ENCODE results near the gene SMAD2.

Gene SMAD2

GRCh38 chr18:47781561-47781960 lies 148.9 kb downstream of the SMAD2 start:
- ChIA-PET CTCF (no interaction called here), POLR2A (no interaction called here)
- no peak for DNase-seq (ENCODE audit: extremely low spot score)
- TF ChIP-seq ARNT (IDR thresholded peaks at IDR 0.05) (no peak), NFRKB (IDR thresholded peaks at IDR 0.05) (no peak), FOXM1 (IDR thresholded peaks at IDR 0.05; ENCODE audit: borderline replicate concordance) (no peak), ZNF384 (IDR thresholded peaks at IDR 0.05) (no peak), SUZ12 (IDR thresholded peaks at IDR 0.05) (no peak), BHLHE40 (IDR thresholded peaks at IDR 0.05; ENCODE audit: borderline replicate concordance) (no peak), HDGF (IDR thresholded peaks at IDR 0.05; ENCODE audit: borderline replicate concordance) (no peak), ELF4 (IDR thresholded peaks at IDR 0.05) (no peak), LEF1 (IDR thresholded peaks at IDR 0.05; ENCODE audit: borderline replicate concordance) (no peak), FOXA1 (IDR thresholded peaks at IDR 0.05) (no peak)

DNA sequence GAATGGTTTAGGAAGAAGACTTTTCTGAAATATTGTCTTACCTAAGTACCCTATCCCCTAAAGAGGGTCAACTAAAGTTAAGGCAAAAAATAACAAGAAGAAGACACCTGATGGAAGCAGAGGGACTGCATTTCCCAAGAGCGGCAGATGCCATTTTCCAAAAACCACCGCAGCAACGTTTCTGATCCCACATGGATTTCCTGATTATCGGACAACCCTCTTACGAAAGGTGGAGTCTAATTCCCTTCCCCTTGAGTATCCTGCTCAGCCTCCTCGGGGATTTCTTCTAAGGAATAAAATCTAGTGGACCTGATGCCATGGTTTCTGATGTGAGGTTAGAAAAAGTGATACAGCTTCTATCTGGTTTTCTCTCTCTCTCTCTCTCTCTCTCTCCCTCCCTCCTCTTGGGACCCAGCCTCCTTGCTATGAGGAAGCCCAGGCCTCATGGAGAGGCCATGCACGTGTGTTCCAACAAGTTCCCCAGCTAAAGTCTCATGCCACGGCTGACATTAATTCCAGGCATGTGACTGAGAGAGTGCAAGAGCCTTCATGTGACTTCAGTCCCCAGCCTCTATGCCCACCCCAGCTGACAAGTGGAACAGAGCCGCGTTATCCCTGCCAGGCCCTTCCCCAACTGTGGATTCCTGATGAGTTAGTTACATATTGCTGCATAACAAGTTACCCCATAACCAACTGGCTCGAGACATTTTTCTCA lies 150.3 kb downstream of the SMAD2 start:
- POLR2A ChIA-PET = no interaction called here
- CTCF ChIA-PET = no interaction called here
- TF ChIP-seq ZNF384 (IDR thresholded peaks at IDR 0.05) = no peak
- TF ChIP-seq ELF4 (IDR thresholded peaks at IDR 0.05) = no peak
- TF ChIP-seq FOXM1 (IDR thresholded peaks at IDR 0.05; ENCODE audit: borderline replicate concordance) = no peak
- no peak for TF ChIP-seq FOXA1 (IDR thresholded peaks at IDR 0.05)
- no peak for TF ChIP-seq FOXK2 (IDR thresholded peaks at IDR 0.05)
- no peak for TF ChIP-seq TARDBP (IDR thresholded peaks at IDR 0.05)
- no peak for TF ChIP-seq CTBP1 (IDR thresholded peaks at IDR 0.05; ENCODE audit: borderline replicate concordance)
- no peak for TF ChIP-seq SUZ12 (IDR thresholded peaks at IDR 0.05)
- TF ChIP-seq ARNT (IDR thresholded peaks at IDR 0.05) = no peak
- no peak for TF ChIP-seq PKNOX1 (IDR thresholded peaks at IDR 0.05)
- TF ChIP-seq LEF1 (IDR thresholded peaks at IDR 0.05; ENCODE audit: borderline replicate concordance) = no peak
- no peak for DNase-seq (ENCODE audit: extremely low spot score)

GRCh38 chr18:47779381-47779780 lies 151.1 kb downstream of the SMAD2 start:
- no peak for DNase-seq (ENCODE audit: extremely low spot score)
- ChIA-PET CTCF (no interaction called here), POLR2A (no interaction called here)
- TF ChIP-seq ELF4 (IDR thresholded peaks at IDR 0.05) (no peak), TARDBP (IDR thresholded peaks at IDR 0.05) (no peak), SP1 (IDR thresholded peaks at IDR 0.05) (no peak), CTBP1 (IDR thresholded peaks at IDR 0.05; ENCODE audit: borderline replicate concordance) (no peak), ARNT (IDR thresholded peaks at IDR 0.05) (no peak), L3MBTL2 (conservative IDR thresholded peaks at IDR 0.05) (no peak), FOXM1 (IDR thresholded peaks at IDR 0.05; ENCODE audit: borderline replicate concordance) (no peak), ZNF384 (IDR thresholded peaks at IDR 0.05) (no peak), FOXK2 (IDR thresholded peaks at IDR 0.05) (no peak), PKNOX1 (IDR thresholded peaks at IDR 0.05) (no peak), FOXA1 (IDR thresholded peaks at IDR 0.05) (no peak)

GRCh38 chr18:47777626-47778025 lies 152.8 kb downstream of the SMAD2 start:
- ChIA-PET CTCF (no interaction called here), POLR2A (no interaction called here)
- DNase-seq (ENCODE audit: extremely low spot score) = no peak
- no peak for TF ChIP-seq FOXA1 (IDR thresholded peaks at IDR 0.05)
- no peak for TF ChIP-seq L3MBTL2 (conservative IDR thresholded peaks at IDR 0.05)
- TF ChIP-seq SP1 (IDR thresholded peaks at IDR 0.05) = no peak
- TF ChIP-seq LEF1 (IDR thresholded peaks at IDR 0.05; ENCODE audit: borderline replicate concordance) = no peak
- no peak for TF ChIP-seq ZNF384 (IDR thresholded peaks at IDR 0.05)
- no peak for TF ChIP-seq BHLHE40 (IDR thresholded peaks at IDR 0.05; ENCODE audit: borderline replicate concordance)
- no peak for TF ChIP-seq SUZ12 (IDR thresholded peaks at IDR 0.05)
- TF ChIP-seq TARDBP (IDR thresholded peaks at IDR 0.05) = no peak
- TF ChIP-seq ARNT (IDR thresholded peaks at IDR 0.05) = no peak
- TF ChIP-seq PKNOX1 (IDR thresholded peaks at IDR 0.05) = no peak
- TF ChIP-seq ELF4 (IDR thresholded peaks at IDR 0.05) = no peak
- no peak for TF ChIP-seq CTBP1 (IDR thresholded peaks at IDR 0.05; ENCODE audit: borderline replicate concordance)
- TF ChIP-seq NFRKB (IDR thresholded peaks at IDR 0.05) = no peak
- TF ChIP-seq HDGF (IDR thresholded peaks at IDR 0.05; ENCODE audit: borderline replicate concordance) = no peak
- no peak for TF ChIP-seq FOXK2 (IDR thresholded peaks at IDR 0.05)
- no peak for TF ChIP-seq FOXM1 (IDR thresholded peaks at IDR 0.05; ENCODE audit: borderline replicate concordance)

- TF ChIP-seq FOXA1 (IDR thresholded peaks at IDR 0.05) (no peak), BHLHE40 (IDR thresholded peaks at IDR 0.05; ENCODE audit: borderline replicate concordance) (no peak), NFRKB (IDR thresholded peaks at IDR 0.05) (no peak), ZNF384 (IDR thresholded peaks at IDR 0.05) (no peak), CTBP1 (IDR thresholded peaks at IDR 0.05; ENCODE audit: borderline replicate concordance) (no peak), PKNOX1 (IDR thresholded peaks at IDR 0.05) (no peak), L3MBTL2 (conservative IDR thresholded peaks at IDR 0.05) (no peak), HDGF (IDR thresholded peaks at IDR 0.05; ENCODE audit: borderline replicate concordance) (no peak), ELF4 (IDR thresholded peaks at IDR 0.05) (no peak), FOXM1 (IDR thresholded peaks at IDR 0.05; ENCODE audit: borderline replicate concordance) (no peak), TARDBP (IDR thresholded peaks at IDR 0.05) (no peak), LEF1 (IDR thresholded peaks at IDR 0.05; ENCODE audit: borderline replicate concordance) (no peak), FOXK2 (IDR thresholded peaks at IDR 0.05) (no peak), SP1 (IDR thresholded peaks at IDR 0.05) (no peak)
- ChIA-PET CTCF (no interaction called here), POLR2A (no interaction called here)
- no peak for DNase-seq (ENCODE audit: extremely low spot score)
Measured at GRCh38 chr18:47775961-47776360, 154.5 kb downstream of the SMAD2 start.

All from HEK293T (cell line).